Right forelimb (tissue), 1 donor: ENCODE data around the gene HDGFL2.

ENCODE experiments used
- DNase-seq: peaks from one replicate; pipeline ENCODE4 v3.0.0-alpha.2; 2018

The HDGFL2 gene

GRCh38 chr19:4499855-4500254 is 27.8 kb downstream of the HDGFL2 start:
- DNase-seq = no peak

- no peak for DNase-seq
Observed at GRCh38 chr19:4500841-4501591, 28.9 kb downstream of the HDGFL2 start.

- DNase-seq = no peak
Observed at GRCh38 chr19:4501691-4502090, 29.6 kb downstream of the HDGFL2 start.

GRCh38 chr19:4502282-4503131 is 30.4 kb downstream of the HDGFL2 start:
- no peak for DNase-seq

GRCh38 chr19:4503132-4503824 is 31.2 kb downstream of the HDGFL2 start:
- no peak for DNase-seq

GRCh38 chr19:4503825-4504170 is 31.7 kb downstream of the HDGFL2 start:
- no peak for DNase-seq

GRCh38 chr19:4504297-4504701 is 32.2 kb downstream of the HDGFL2 start:
- DNase-seq = peak; percentile 64

- DNase-seq = no peak
Observed at GRCh38 chr19:4504891-4505569, 32.9 kb downstream of the HDGFL2 start.

GRCh38 chr19:4505570-4506448 is 33.7 kb downstream of the HDGFL2 start:
- DNase-seq = no peak

GRCh38 chr19:4506449-4507149 is 34.5 kb downstream of the HDGFL2 start:
- DNase-seq = no peak

- no peak for DNase-seq
Observed at GRCh38 chr19:4507150-4507452, 35.0 kb downstream of the HDGFL2 start.

GRCh38 chr19:4507804-4508203 is 35.7 kb downstream of the HDGFL2 start:
- DNase-seq = no peak

- DNase-seq = no peak
Observed at GRCh38 chr19:4508698-4509097, 36.6 kb downstream of the HDGFL2 start.

GRCh38 chr19:4510435-4511255 is 38.5 kb downstream of the HDGFL2 start:
- no peak for DNase-seq

GRCh38 chr19:4511300-4512054 is 39.4 kb downstream of the HDGFL2 start:
- no peak for DNase-seq

- DNase-seq = no peak
Observed at GRCh38 chr19:4512070-4512469, 40.0 kb downstream of the HDGFL2 start.

- DNase-seq = no peak
Observed at GRCh38 chr19:4513248-4513647, 41.2 kb downstream of the HDGFL2 start.

- DNase-seq = no peak
Observed at GRCh38 chr19:4515732-4516131, 43.6 kb downstream of the HDGFL2 start.

GRCh38 chr19:4516199-4516938 is 44.3 kb downstream of the HDGFL2 start:
- no peak for DNase-seq
